Choroid plexus epithelial cell (primary cell): Measurements from ENCODE around the gene QDPR.

Experiments used
- DNase-seq: peaks from one replicate; pipeline ENCODE4 v3.0.0-alpha.2; 2010; ENCODE audit warnings: low read depth
- H3K4me3 ChIP-seq: 2 replicates; pipeline ENCODE4 v1.5.1; 2011; ENCODE audit warnings: low read depth, mild to moderate bottlenecking, control low read depth, low read length, moderate library complexity
- TF ChIP-seq, protein P1 (sequence below): conservative IDR thresholded peaks from 2 replicates; pipeline ENCODE4 v1.5.1; 2011; ENCODE audit warnings: low read depth, mild to moderate bottlenecking, control low read depth, inconsistent platforms, low read length, moderate library complexity

Gene QDPR

DNA sequence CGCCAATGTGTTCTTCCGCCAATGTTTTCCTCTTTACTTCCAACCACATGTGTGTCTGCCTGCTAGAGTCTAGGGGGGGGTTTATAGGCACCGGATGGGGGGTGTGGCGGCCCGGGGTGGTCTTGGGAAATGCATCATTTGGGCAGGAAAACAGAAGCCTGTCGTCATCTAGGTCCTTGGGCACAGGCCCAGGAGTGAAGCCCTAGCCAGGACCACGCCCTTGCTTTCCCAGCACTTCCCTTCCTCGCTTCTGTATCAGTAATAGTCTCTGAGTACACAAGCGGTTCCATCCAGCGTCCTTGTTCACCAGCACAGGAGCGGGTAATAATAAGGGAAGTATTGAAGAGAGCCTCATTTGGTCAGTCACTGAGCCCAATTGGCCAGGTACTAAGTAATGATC is 74.5 kb downstream of the QDPR start:
- no peak for DNase-seq
- H3K4me3 ChIP-seq: no peak overlapping the region
- TF ChIP-seq, protein P1, sequence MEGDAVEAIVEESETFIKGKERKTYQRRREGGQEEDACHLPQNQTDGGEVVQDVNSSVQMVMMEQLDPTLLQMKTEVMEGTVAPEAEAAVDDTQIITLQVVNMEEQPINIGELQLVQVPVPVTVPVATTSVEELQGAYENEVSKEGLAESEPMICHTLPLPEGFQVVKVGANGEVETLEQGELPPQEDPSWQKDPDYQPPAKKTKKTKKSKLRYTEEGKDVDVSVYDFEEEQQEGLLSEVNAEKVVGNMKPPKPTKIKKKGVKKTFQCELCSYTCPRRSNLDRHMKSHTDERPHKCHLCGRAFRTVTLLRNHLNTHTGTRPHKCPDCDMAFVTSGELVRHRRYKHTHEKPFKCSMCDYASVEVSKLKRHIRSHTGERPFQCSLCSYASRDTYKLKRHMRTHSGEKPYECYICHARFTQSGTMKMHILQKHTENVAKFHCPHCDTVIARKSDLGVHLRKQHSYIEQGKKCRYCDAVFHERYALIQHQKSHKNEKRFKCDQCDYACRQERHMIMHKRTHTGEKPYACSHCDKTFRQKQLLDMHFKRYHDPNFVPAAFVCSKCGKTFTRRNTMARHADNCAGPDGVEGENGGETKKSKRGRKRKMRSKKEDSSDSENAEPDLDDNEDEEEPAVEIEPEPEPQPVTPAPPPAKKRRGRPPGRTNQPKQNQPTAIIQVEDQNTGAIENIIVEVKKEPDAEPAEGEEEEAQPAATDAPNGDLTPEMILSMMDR: no peak

DNA sequence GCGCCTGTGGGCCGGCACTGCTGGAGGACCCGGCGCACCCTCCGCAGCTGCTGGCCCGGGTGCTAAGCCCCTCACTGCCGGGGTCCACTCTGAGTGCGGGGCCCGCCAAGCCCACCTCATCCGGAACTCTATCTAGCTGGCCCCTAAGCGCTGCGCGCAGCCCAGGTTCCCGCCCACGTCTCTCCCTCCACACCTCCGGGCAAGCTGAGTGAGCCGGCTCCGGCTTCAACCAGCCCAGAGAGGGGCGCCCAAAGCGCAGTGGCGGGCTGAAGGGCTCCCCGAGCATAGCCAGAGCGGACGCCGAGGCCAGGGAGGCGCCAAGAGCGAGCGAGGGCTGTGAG is 75.2 kb downstream of the QDPR start:
- H3K4me3 ChIP-seq: no peak overlapping the region
- TF ChIP-seq, protein P1: no peak
- no peak for DNase-seq
